Fibroblast of the aortic adventitia (primary cell): ENCODE data around the gene JAG2. TPM values are rescaled to one million over a fixed set of nuclear protein-coding genes. Genes with fewer than 3 reads are reported as not detected.

ENCODE experiments used
- DNase-seq: peaks from one replicate; pipeline ENCODE4 v3.0.0-alpha.2; 2010; ENCODE audit warnings: low read depth
- H3K4me3 ChIP-seq: 2 replicates; pipeline ENCODE4 v1.5.1; 2011; ENCODE audit warnings: low read depth, mild to moderate bottlenecking, control low read depth, low read length, moderate library complexity
- total RNA-seq: library from RNA; depleted of rRNA; stranded (reverse); fragments of >200 nt; gene quantifications from 2 replicates; pipeline ENCODE4 v1.2.3, GENCODE V29; 2012; ENCODE audit warnings: low replicate concordance
- TF ChIP-seq, protein P1 (sequence below): IDR thresholded peaks from 2 replicates; pipeline ENCODE4 v1.5.1; 2011; ENCODE audit warnings: mild to moderate bottlenecking, low read length, control low read depth, inconsistent platforms; ENCODE audit not compliant: insufficient read depth

The JAG2 gene
- total RNA-seq, 1 donor, result 0.63 TPM

GRCh38 chr14:105151838-105152793 lies 16.5 kb downstream of the JAG2 start:
- no peak for DNase-seq

GRCh38 chr14:105151084-105151837 lies 17.3 kb downstream of the JAG2 start:
- H3K4me3 ChIP-seq, result no peak overlapping the region
- DNase-seq, result no peak
- TF ChIP-seq, protein P1, sequence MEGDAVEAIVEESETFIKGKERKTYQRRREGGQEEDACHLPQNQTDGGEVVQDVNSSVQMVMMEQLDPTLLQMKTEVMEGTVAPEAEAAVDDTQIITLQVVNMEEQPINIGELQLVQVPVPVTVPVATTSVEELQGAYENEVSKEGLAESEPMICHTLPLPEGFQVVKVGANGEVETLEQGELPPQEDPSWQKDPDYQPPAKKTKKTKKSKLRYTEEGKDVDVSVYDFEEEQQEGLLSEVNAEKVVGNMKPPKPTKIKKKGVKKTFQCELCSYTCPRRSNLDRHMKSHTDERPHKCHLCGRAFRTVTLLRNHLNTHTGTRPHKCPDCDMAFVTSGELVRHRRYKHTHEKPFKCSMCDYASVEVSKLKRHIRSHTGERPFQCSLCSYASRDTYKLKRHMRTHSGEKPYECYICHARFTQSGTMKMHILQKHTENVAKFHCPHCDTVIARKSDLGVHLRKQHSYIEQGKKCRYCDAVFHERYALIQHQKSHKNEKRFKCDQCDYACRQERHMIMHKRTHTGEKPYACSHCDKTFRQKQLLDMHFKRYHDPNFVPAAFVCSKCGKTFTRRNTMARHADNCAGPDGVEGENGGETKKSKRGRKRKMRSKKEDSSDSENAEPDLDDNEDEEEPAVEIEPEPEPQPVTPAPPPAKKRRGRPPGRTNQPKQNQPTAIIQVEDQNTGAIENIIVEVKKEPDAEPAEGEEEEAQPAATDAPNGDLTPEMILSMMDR, result no peak

More at GRCh38 chr14:105151838-105152793, 16.5 kb downstream of the JAG2 start:
- TF ChIP-seq, protein P1, result no peak
- H3K4me3 ChIP-seq, result no peak overlapping the region

DNA sequence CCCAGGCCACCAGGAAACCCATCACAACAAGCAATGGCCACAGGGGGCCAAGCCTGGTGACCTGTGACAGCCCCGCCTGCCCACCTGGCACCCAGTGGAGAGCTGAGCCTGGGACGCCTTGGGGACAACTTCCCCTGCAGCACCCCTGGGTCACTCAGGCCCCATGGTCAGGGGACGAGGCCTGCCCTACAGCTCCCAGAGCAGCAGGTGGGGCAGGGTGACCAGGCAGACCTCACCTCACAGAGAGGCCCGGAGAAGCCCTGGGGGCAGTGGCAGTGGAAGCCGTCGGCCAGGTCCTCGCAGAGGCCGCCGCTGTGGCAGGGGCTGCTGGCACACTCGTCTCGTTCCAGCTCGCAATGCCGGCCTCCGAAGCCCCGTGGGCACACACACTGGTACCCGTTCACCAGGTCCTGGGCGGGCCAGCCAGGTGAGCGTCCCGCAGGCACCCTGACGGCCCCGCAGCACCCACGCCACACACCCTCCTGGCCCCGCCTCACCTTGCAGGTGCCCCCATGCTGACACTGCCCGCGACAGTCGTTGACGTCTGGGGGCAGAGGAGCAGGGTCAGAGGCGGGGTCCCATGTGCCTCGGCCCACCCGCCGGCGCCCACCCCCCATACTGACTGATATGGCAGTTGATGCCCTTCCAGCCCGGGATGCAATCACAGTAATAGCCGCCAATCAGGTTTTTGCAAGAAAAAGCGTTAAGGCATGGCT lies 18.1 kb downstream of the JAG2 start:
- DNase-seq, result no peak
- H3K4me3 ChIP-seq, result no peak overlapping the region
- TF ChIP-seq, protein P1, result no peak

DNA sequence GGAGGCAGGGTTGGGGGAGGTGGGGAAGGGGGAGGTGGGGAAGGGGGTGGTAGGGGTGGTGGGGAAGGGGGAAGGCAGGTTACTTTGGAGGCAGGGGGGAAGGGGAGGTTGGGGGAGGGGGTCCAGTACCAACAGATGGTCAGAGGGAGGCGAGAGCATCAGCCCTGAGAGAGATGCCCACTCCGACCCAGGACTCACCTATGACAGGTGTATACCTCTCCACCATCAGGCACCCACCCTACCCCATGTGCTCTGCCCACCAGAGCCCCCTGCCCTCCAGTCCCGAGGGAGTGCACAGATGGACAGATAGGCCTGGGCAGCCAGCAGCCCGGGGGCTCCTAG lies 18.6 kb downstream of the JAG2 start:
- H3K4me3 ChIP-seq, result no peak overlapping the region
- TF ChIP-seq, protein P1, result no peak
- DNase-seq, result no peak

- no peak for DNase-seq
- TF ChIP-seq, protein P1, result no peak
- no peak overlapping the region for H3K4me3 ChIP-seq
Observed at GRCh38 chr14:105149146-105149781, 19.3 kb downstream of the JAG2 start.

DNA sequence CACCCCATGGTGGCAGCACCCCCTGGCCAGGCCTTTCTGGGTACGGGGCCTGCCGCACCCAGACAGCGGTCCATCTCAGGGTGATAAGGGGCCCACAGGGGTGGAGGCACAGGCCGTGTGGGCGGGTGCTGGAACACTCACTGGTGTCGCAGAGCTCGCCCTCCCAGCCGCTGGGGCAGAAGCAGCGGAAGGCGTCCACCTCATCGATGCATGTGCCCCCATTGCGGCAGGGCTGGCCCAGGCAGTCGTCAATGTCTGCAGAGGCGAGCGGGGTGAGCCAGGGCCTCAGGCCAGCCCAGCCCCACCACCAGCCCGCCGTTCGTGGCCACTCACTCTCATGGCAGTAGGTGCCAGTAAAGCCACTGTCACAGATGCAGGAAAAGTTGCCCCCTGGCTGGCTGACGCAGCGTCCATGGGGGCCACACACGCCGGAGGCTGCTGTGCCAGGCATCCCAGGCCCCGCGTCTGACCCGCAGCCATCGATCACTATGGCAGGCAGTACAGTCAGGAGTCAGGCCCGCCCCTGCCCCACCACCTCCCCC lies 19.9 kb downstream of the JAG2 start:
- H3K4me3 ChIP-seq, result no peak overlapping the region
- TF ChIP-seq, protein P1, result no peak
- DNase-seq, result no peak
